DOHH2 (cell line): ENCODE data around the gene RPL32.
"Not testable (repeated sequence)": the region's sequence is repeated elsewhere in the genome, so short reads cannot be mapped to it uniquely, and the experiment has no call there.

Source experiments
- H3F3A ChIP-seq: fragments of 200-600 bp; sonication (generic), shearing (Covaris generic); 2 replicates; pipeline ENCODE4 v1.6.0; 2016; ENCODE audit warnings: antibody characterized with exemption, mild to moderate bottlenecking; ENCODE audit not compliant: control insufficient read depth, insufficient read depth
- H3K27ac ChIP-seq: fragments of 200-600 bp; sonication (generic); 2 replicates; pipeline ENCODE4 v1.5.1; 2014; ENCODE audit warnings: low read depth, mild to moderate bottlenecking, low read length, moderate library complexity
- H3K27me3 ChIP-seq: fragments of 200-600 bp; sonication (generic); 2 replicates; pipeline ENCODE4 v1.6.1; 2014; ENCODE audit warnings: mild to moderate bottlenecking, low read length, mixed read lengths; ENCODE audit not compliant: control insufficient read depth
- H3K36me3 ChIP-seq: fragments of 200-600 bp; sonication (generic); 2 replicates; pipeline ENCODE4 v1.6.1; 2014; ENCODE audit warnings: mild to moderate bottlenecking, low read length, moderate library complexity, mixed read lengths; ENCODE audit not compliant: control insufficient read depth
- H3K4me1 ChIP-seq: fragments of 200-600 bp; sonication (generic); 2 replicates; pipeline ENCODE4 v1.6.1; 2014; ENCODE audit warnings: mild to moderate bottlenecking, low read length, mixed read lengths; ENCODE audit not compliant: control insufficient read depth
- H3K4me2 ChIP-seq: fragments of 200-600 bp; sonication (generic); 2 replicates; pipeline ENCODE4 v1.6.0; 2014; ENCODE audit warnings: mild to moderate bottlenecking, low read length, moderate library complexity
- H3K4me3 ChIP-seq: fragments of 200-600 bp; sonication (generic); 2 replicates; pipeline ENCODE4 v1.5.1; 2014; ENCODE audit warnings: mild to moderate bottlenecking, low read length, mixed read lengths
- H3K79me2 ChIP-seq: fragments of 200-600 bp; sonication (generic); 2 replicates; pipeline ENCODE4 v1.6.1; 2014; ENCODE audit warnings: mild to moderate bottlenecking, low read length, mixed read lengths; ENCODE audit not compliant: control insufficient read depth
- H3K9me2 ChIP-seq: fragments of 200-600 bp; sonication (generic); replicated peaks from 2 replicates; pipeline ENCODE4 v1.6.1; 2014; ENCODE audit warnings: mild to moderate bottlenecking, low read length, mixed read lengths; ENCODE audit not compliant: control insufficient read depth
- H3K9me3 ChIP-seq: fragments of 200-600 bp; sonication (generic); 2 replicates; pipeline ENCODE4 v1.6.1; 2014; ENCODE audit warnings: antibody characterized with exemption, low read length, mixed read lengths; ENCODE audit not compliant: control insufficient read depth, insufficient read depth
- H4K20me1 ChIP-seq: fragments of 200-600 bp; sonication (generic); 2 replicates; pipeline ENCODE4 v1.6.0; 2014; ENCODE audit warnings: low read depth, mild to moderate bottlenecking, antibody characterized with exemption, low read length, moderate library complexity; ENCODE audit not compliant: control insufficient read depth, insufficient read depth
- EZH2phosphoT487 ChIP-seq: fragments of 200-600 bp; sonication (generic); IDR thresholded peaks from 2 replicates; pipeline ENCODE4 v1.6.1; 2017; ENCODE audit warnings: borderline replicate concordance, mild to moderate bottlenecking, antibody characterized with exemption, low read length, moderate library complexity, mixed read lengths
- TF ChIP-seq, protein P1 (sequence below): fragments of 200-600 bp; sonication (generic); IDR thresholded peaks from one replicate; pipeline ENCODE4 v1.5.1; 2014; ENCODE audit warnings: antibody characterized with exemption, mild to moderate bottlenecking, low read depth, low read length; ENCODE audit not compliant: poor library complexity, severe bottlenecking

RPL32 gene

DNA sequence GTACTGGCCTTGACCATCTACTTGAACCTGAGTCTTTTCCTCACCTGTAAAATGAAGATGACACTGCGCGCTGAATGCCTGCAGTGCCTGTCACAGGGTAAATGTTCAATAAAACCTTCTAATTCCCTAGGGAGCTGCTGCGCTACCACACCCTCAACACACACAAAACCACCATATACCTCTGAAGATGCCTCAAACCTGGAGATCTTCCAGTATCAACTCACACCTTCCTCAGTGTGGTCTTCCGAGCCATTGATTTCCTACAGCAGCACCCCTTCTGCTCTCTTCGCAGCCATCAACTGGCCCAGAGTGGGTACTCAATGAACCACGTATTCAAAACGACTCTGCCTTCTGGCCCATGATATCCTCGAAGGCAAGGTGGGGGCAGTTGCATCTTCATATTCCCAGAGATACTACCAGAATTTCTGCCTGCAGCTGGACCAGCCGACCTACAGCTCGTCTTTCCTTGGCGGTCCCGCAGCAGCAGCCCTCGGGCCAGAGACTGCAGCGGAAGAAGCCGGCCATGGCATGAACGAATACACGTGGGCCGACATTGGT is 695 bp downstream of the RPL32 start:
- H3F3A ChIP-seq: peaks cover 45% of the 10 kb centered on the region
- TF ChIP-seq, protein P1, sequence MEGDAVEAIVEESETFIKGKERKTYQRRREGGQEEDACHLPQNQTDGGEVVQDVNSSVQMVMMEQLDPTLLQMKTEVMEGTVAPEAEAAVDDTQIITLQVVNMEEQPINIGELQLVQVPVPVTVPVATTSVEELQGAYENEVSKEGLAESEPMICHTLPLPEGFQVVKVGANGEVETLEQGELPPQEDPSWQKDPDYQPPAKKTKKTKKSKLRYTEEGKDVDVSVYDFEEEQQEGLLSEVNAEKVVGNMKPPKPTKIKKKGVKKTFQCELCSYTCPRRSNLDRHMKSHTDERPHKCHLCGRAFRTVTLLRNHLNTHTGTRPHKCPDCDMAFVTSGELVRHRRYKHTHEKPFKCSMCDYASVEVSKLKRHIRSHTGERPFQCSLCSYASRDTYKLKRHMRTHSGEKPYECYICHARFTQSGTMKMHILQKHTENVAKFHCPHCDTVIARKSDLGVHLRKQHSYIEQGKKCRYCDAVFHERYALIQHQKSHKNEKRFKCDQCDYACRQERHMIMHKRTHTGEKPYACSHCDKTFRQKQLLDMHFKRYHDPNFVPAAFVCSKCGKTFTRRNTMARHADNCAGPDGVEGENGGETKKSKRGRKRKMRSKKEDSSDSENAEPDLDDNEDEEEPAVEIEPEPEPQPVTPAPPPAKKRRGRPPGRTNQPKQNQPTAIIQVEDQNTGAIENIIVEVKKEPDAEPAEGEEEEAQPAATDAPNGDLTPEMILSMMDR: no peak
- TF ChIP-seq EZH2phosphoT487: no peak
- H3K27ac ChIP-seq: peak overlapping the region; percentile 73
- H4K20me1 ChIP-seq: peaks cover 44% of the 10 kb centered on the region
- no peaks in the 10 kb centered on the region for H3K9me2 ChIP-seq
- H3K4me2 ChIP-seq: peak overlapping the region; percentile 68
- peaks cover 56% of the 10 kb centered on the region for H3K36me3 ChIP-seq
- H3K4me3 ChIP-seq: peak overlapping the region; percentile 93
- peaks cover 39% of the 10 kb centered on the region for H3K4me1 ChIP-seq
- no peaks in the 10 kb centered on the region for H3K9me3 ChIP-seq
- peaks cover 53% of the 10 kb centered on the region for H3K79me2 ChIP-seq
- H3K27me3 ChIP-seq: no peaks in the 10 kb centered on the region

DNA sequence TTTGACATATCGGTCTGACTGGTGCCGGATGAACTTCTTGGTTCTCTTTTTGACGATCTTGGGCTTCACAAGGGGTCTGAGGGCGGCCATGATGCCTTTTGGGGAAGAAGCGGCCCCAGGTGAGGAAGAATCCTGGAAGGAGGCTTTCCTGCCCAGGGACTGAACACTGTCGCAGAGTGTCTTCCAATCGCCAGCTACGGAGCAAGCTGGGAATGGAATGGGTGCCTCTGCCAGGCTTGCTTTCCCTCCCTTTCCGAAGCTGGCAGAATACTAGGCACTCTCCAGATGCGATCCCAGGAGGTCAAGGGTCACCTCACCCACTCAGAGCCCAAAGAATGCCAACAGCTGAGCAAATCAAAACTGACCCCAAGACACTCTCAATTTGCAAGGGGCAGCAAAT is 1.2 kb downstream of the RPL32 start:
- peaks cover 61% of the 10 kb centered on the region for H3K36me3 ChIP-seq

DNA sequence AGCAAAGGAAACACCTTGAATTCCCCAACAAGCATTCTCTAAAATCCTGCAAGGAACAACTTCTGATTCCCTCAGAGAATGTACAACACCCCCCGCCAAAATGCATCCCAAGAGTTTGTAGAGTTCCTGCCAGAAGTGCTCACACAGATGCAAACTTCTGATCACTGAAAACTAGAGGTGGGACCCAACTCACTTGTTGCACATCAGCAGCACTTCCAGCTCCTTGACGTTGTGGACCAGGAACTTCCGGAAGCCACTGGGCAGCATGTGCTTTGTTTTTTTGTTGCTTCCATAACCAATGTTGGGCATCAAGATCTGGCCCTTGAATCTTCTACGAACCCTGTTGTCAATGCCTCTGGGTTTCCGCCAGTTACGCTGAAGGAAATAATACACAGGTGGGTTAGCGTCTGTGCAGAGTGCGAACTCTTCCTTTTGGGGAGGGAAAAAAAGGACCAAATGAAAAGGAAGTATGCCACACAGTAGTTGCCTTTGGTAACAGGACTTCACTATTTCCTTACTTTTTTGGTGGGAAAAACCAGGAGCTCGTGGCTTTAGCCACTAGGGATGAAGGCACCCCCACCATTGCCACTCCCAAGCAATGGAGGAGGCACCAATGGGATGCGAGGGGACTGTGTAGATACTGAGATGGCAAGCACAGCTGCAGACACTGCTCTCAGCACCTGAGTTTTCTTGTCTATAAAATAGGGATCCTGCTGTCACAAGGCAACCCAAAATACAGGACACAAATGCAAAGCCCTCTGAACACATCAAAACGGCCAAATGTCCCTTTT is 2.0 kb downstream of the RPL32 start:
- H3K27me3 ChIP-seq: no peaks in the 10 kb centered on the region
- H3K9me3 ChIP-seq: no peaks in the 10 kb centered on the region
- H3K79me2 ChIP-seq: peaks cover 53% of the 10 kb centered on the region
- peaks cover 58% of the 10 kb centered on the region for H3F3A ChIP-seq
- no peak for TF ChIP-seq EZH2phosphoT487
- TF ChIP-seq, protein P1: no peak
- H4K20me1 ChIP-seq: peaks cover 50% of the 10 kb centered on the region
- peak overlapping the region; percentile 93 for H3K4me3 ChIP-seq
- H3K4me2 ChIP-seq: peak overlapping the region; percentile 68
- H3K4me1 ChIP-seq: peaks cover 39% of the 10 kb centered on the region
- H3K36me3 ChIP-seq: peaks cover 69% of the 10 kb centered on the region
- no peak overlapping the region for H3K27ac ChIP-seq
- H3K9me2 ChIP-seq: no peaks in the 10 kb centered on the region

More for the DNA sequence above, 1.2 kb downstream of the RPL32 start:
- Histone ChIP-seq H3K79me2 (peaks cover 53% of the 10 kb centered on the region), H3F3A (peaks cover 50% of the 10 kb centered on the region), H3K4me1 (peaks cover 39% of the 10 kb centered on the region), H3K4me2 (peak overlapping the region; percentile 68), H3K27ac (peak overlapping the region; percentile 73), H4K20me1 (peaks cover 50% of the 10 kb centered on the region), H3K4me3 (peak overlapping the region; percentile 93)
- not testable (repeated sequence) for H3K9me3 ChIP-seq, H3K27me3 ChIP-seq, H3K9me2 ChIP-seq
